GM23338 (cell line): Measurements from ENCODE around the gene VAMP3. TPM values are rescaled to one million over a fixed set of nuclear protein-coding genes. Genes with fewer than 3 reads are reported as not detected.

Experiments
- ATAC-seq: fragments of 200-7000 bp; cut with Tn5 transposase; 3 replicates; pipeline ENCODE4 v1.9.1; 2020
- DNase-seq: peaks from one replicate; pipeline ENCODE4 v3.0.0-alpha.2; 2015; ENCODE audit warnings: low spot score
- H2AFZ ChIP-seq: fragments of 200-600 bp; sonication (generic); 2 replicates; pipeline ENCODE4 v1.8.0; 2016; ENCODE audit warnings: antibody characterized with exemption, mild to moderate bottlenecking, moderate library complexity
- H3F3A ChIP-seq: fragments of 200-600 bp; sonication (generic); replicated peaks from 2 replicates; pipeline ENCODE4 v1.8.0; 2017; ENCODE audit warnings: antibody characterized with exemption, mixed run types, low read depth
- H3K27ac ChIP-seq: fragments of 200-600 bp; sonication (generic); 2 replicates; pipeline ENCODE4 v1.6.1; 2016; ENCODE audit warnings: low read depth
- H3K27me3 ChIP-seq: fragments of 200-600 bp; sonication (generic); 2 replicates; pipeline ENCODE4 v1.8.0; 2016; ENCODE audit warnings: mild to moderate bottlenecking, mixed run types, moderate library complexity; ENCODE audit not compliant: insufficient read depth
- H3K36me3 ChIP-seq: fragments of 200-600 bp; sonication (generic); 2 replicates; pipeline ENCODE4 v1.8.0; 2016; ENCODE audit warnings: mild to moderate bottlenecking; ENCODE audit not compliant: insufficient read depth
- H3K4me1 ChIP-seq: fragments of 200-600 bp; sonication (generic); 2 replicates; pipeline ENCODE4 v1.8.0; 2016; ENCODE audit warnings: mild to moderate bottlenecking, moderate library complexity; ENCODE audit not compliant: insufficient read depth
- H3K4me2 ChIP-seq: fragments of 200-600 bp; sonication (generic); 2 replicates; pipeline ENCODE4 v1.7.1; 2017; ENCODE audit warnings: mixed run types
- H3K4me3 ChIP-seq: fragments of 200-600 bp; sonication (generic); 2 replicates; pipeline ENCODE4 v1.6.1; 2016; ENCODE audit warnings: mixed run types
- H3K79me2 ChIP-seq: fragments of 200-600 bp; sonication (generic); replicated peaks from 2 replicates; pipeline ENCODE4 v1.8.0; 2017; ENCODE audit warnings: mild to moderate bottlenecking; ENCODE audit not compliant: insufficient read depth
- H3K9me2 ChIP-seq: fragments of 200-600 bp; sonication (generic); 2 replicates; pipeline ENCODE4 v1.8.0; 2017; ENCODE audit not compliant: insufficient read depth
- H4K20me1 ChIP-seq: fragments of 200-600 bp; sonication (generic); replicated peaks from 2 replicates; pipeline ENCODE4 v1.8.0; 2017; ENCODE audit warnings: mild to moderate bottlenecking; ENCODE audit not compliant: insufficient read depth
- H3K27ac Mint-ChIP-seq: 2 replicates; pipeline ENCODE4 v1.8.0; 2020; ENCODE audit warnings: inconsistent platforms, mild to moderate bottlenecking, moderate library complexity, mixed read lengths
- H3K27me3 Mint-ChIP-seq: 3 replicates; pipeline ENCODE4 v1.8.0; 2022; ENCODE audit warnings: low read depth, mild to moderate bottlenecking, moderate library complexity, mixed read lengths, inconsistent platforms; ENCODE audit not compliant: insufficient read depth, poor library complexity
- H3K36me3 Mint-ChIP-seq: 3 replicates; pipeline ENCODE4 v1.8.0; 2021; ENCODE audit warnings: low read depth, mild to moderate bottlenecking, inconsistent platforms, moderate library complexity, mixed read lengths
- H3K4me1 Mint-ChIP-seq: 3 replicates; pipeline ENCODE4 v1.8.0; 2020; ENCODE audit warnings: mild to moderate bottlenecking, inconsistent platforms, mixed read lengths
- H3K4me3 Mint-ChIP-seq: 3 replicates; pipeline ENCODE4 v1.8.0; 2021; ENCODE audit warnings: moderate library complexity, mild to moderate bottlenecking, inconsistent platforms, mixed read lengths
- H3K9me3 Mint-ChIP-seq: 3 replicates; pipeline ENCODE4 v1.8.0; 2020; ENCODE audit warnings: moderate library complexity, mild to moderate bottlenecking, inconsistent platforms, mixed read lengths
- CREB1 ChIP-seq: fragments of 250-450 bp; sonication (Bioruptor Pico); IDR thresholded peaks from 2 replicates; pipeline ENCODE4 v1.5.0; 2020; ENCODE audit warnings: low read depth, mild to moderate bottlenecking, moderate library complexity
- EZH2 ChIP-seq: fragments of 200-600 bp; sonication (generic); IDR thresholded peaks from one replicate; pipeline ENCODE4 v1.8.0; 2017; ENCODE audit warnings: antibody characterized with exemption, mild to moderate bottlenecking, low read depth; ENCODE audit not compliant: unreplicated experiment
- EZH2phosphoT487 ChIP-seq: fragments of 200-600 bp; sonication (generic); IDR thresholded peaks from one replicate; pipeline ENCODE4 v1.8.1; 2018; ENCODE audit warnings: antibody characterized with exemption; ENCODE audit not compliant: unreplicated experiment
- ZNF462 ChIP-seq: fragments of 250-450 bp; sonication (Bioruptor Pico); IDR thresholded peaks from 2 replicates; pipeline ENCODE4 v1.5.0; 2020; ENCODE audit warnings: mild to moderate bottlenecking, moderate library complexity
- polyA plus RNA-seq: library from polyadenylated mRNA; unstranded; fragments of >200 nt; fragmentation: Nextera tagmentation; extraction: Ambion mirVana; gene quantifications from 2 replicates; pipeline ENCODE4 v1.2.1, GENCODE V29; 2016
- total RNA-seq: library from RNA; depleted of rRNA; stranded (reverse); fragments of >200 nt; shearing (Covaris generic); gene quantifications from 2 replicates; pipeline ENCODE4 v1.2.3, GENCODE V29; 2014
- TF ChIP-seq, protein P1 (sequence below), 2 experiments: fragments of 200-600 bp in 1 of 2; sonication (generic) in 1 of 2; conservative IDR thresholded peaks; 2 replicates each; pipeline versions ENCODE4 v1.5.1 to v1.6.1; 2016 to 2017; ENCODE audit warnings: antibody characterized with exemption in 2 of 2, low read depth in 2 of 2, mild to moderate bottlenecking in 2 of 2, moderate library complexity in 1 of 2

VAMP3 gene
- total and polyA plus RNA-seq, 2 experiments from 2014 or later, result 16.3 to 43.0 TPM

DNA sequence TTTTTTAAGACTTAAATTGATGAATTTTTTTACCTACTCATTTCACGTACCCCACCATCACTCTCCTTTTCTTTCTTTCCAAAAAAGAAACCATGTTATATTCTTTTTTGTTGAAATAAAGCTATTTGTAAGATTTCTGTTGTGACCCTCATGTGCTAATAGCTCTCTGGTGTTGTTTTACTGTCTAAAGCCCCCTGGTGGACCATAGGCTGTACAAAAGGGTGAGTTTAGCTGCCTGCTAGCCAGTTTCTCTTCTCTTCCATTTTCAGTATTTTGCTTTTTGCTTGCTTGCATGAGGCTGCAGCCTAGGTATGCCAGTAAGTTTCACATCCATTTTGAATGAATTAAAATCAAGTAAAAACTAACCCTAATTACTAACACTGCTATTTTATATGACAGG, 15.6 kb upstream of the VAMP3 start:
- H3F3A ChIP-seq, result no peaks in the 10 kb centered on the region
- H3K4me3 ChIP-seq, result no peak overlapping the region
- H3K36me3 ChIP-seq, result no peaks in the 10 kb centered on the region
- ATAC-seq (peak; percentile 49), DNase-seq (peak; percentile 65)
- Mint-ChIP-seq H3K27me3 (no peaks in the 10 kb centered on the region), H3K9me3 (no peaks in the 10 kb centered on the region), H3K4me1 (peaks cover 26% of the 10 kb centered on the region), H3K27ac (no peak overlapping the region), H3K4me3 (no peak overlapping the region), H3K36me3 (no peaks in the 10 kb centered on the region)
- H3K4me2 ChIP-seq, result no peak overlapping the region
- H3K4me1 ChIP-seq, result peaks cover 11% of the 10 kb centered on the region
- H4K20me1 ChIP-seq, result no peaks in the 10 kb centered on the region
- TF ChIP-seq EZH2phosphoT487, result no peak
- TF ChIP-seq CREB1 (CRISPR knock-in tag), result no peak
- TF ChIP-seq ZNF462 (CRISPR knock-in tag), result no peak
- TF ChIP-seq, protein P1, sequence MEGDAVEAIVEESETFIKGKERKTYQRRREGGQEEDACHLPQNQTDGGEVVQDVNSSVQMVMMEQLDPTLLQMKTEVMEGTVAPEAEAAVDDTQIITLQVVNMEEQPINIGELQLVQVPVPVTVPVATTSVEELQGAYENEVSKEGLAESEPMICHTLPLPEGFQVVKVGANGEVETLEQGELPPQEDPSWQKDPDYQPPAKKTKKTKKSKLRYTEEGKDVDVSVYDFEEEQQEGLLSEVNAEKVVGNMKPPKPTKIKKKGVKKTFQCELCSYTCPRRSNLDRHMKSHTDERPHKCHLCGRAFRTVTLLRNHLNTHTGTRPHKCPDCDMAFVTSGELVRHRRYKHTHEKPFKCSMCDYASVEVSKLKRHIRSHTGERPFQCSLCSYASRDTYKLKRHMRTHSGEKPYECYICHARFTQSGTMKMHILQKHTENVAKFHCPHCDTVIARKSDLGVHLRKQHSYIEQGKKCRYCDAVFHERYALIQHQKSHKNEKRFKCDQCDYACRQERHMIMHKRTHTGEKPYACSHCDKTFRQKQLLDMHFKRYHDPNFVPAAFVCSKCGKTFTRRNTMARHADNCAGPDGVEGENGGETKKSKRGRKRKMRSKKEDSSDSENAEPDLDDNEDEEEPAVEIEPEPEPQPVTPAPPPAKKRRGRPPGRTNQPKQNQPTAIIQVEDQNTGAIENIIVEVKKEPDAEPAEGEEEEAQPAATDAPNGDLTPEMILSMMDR (conservative IDR thresholded peaks at IDR 0.05; ENCODE audit: low read depth in 2 of 2), result peak; percentile 47 to 66
- TF ChIP-seq EZH2, result no peak
- H3K9me2 ChIP-seq, result no peaks in the 10 kb centered on the region
- no peak overlapping the region for H3K27ac ChIP-seq
- H3K79me2 ChIP-seq, result no peaks in the 10 kb centered on the region
- H2AFZ ChIP-seq, result no peak overlapping the region
- H3K27me3 ChIP-seq, result no peaks in the 10 kb centered on the region
